Body of pancreas (tissue), 4 donors: ENCODE results near the gene CNTF. TPM values are rescaled to one million over a fixed set of nuclear protein-coding genes. Genes with fewer than 3 reads are reported as not detected.

Experiments
- ATAC-seq: fragments of 150-250 bp; one replicate; pipeline ENCODE4 v1.9.1; 2016
- DNase-seq, 4 donors: peaks; one replicate each; pipeline ENCODE4 v3.0.0-alpha.2; 2019
- H3K27ac ChIP-seq, 4 donors: fragments of 200-600 bp; sonication (generic); 1 replicate in 3 of 4; 2 replicates in 1 of 4; pipeline versions ENCODE4 v1.5.1 to v1.6.1; 2016 to 2019; ENCODE audit warnings: mild to moderate bottlenecking in 1 of 4, mixed read lengths in 1 of 4, moderate library complexity in 1 of 4
- H3K27me3 ChIP-seq, 2 donors: fragments of 200-600 bp; sonication (generic); one replicate each; pipeline ENCODE4 v1.6.0; 2016; ENCODE audit warnings: mild to moderate bottlenecking in 1 of 2
- H3K36me3 ChIP-seq, 2 donors: fragments of 200-600 bp; sonication (generic); replicated peaks in 1 of 2; 2 replicates each; pipeline ENCODE4 v1.5.1; 2016; ENCODE audit warnings: low read depth in 2 of 2; ENCODE audit not compliant: insufficient read depth in 1 of 2
- H3K4me1 ChIP-seq: fragments of 200-600 bp; sonication (generic); one replicate; pipeline ENCODE4 v1.6.0; 2016
- H3K4me3 ChIP-seq, 2 donors: fragments of 200-600 bp; sonication (generic); 1 replicate in 1 of 2; 2 replicates in 1 of 2; pipeline ENCODE4 v1.5.1; 2016 to 2019
- H3K9me3 ChIP-seq, 3 donors: fragments of 200-600 bp; sonication (generic); 1 replicate in 2 of 3; 2 replicates in 1 of 3; pipeline ENCODE4 v1.5.1; 2016
- CTCF ChIP-seq, 7 experiments: fragments of 450-650 bp in 4 of 7; fragments of 200-600 bp in 3 of 7; sonication (generic) in 3 of 7; IDR thresholded peaks; one replicate each; pipeline ENCODE4 v1.5.1; 2016 to 2019; ENCODE audit warnings: antibody characterized with exemption in 7 of 7
- POLR2A ChIP-seq, 3 donors: fragments of 450-650 bp; IDR thresholded peaks; one replicate each; pipeline ENCODE4 v1.6.1; 2016; ENCODE audit warnings: antibody characterized with exemption in 3 of 3, mild to moderate bottlenecking in 2 of 3
- WGBS, 2 donors: methylation state at CpG; one replicate each; pipeline ENCODE4 v1.1.5; 2017; 5-methylcytosine and 5-hydroxymethylcytosine counted together
- intact Hi-C: fragments of 100-400 bp; cut with DNase I; formaldehyde crosslinking; loops from one replicate; pipeline ENCODE4 v1.15.1; 2023
- total RNA-seq, 2 donors: library from RNA; depleted of rRNA; stranded (reverse); fragments of >200 nt; gene quantifications; one replicate each; pipeline ENCODE4 v1.1.0, GENCODE V29; 2016

CNTF gene
- total RNA-seq, 2 donors from 2014 or later = 0.66 to 1.3 TPM

- 22 to 37% methylated on average over 6 of the region's 6 CpGs for whole genome bisulfite sequencing, 2 donors
- H3K4me1 ChIP-seq = peaks cover 27% of the 10 kb centered on the region
- no peak overlapping the region for H3K4me3 ChIP-seq
- DNase-seq (peak in 3 of 4 donors; percentile 29 to 59 (median 58)), ATAC-seq (peak; percentile 36)
- no peaks in the 10 kb centered on the region for H3K36me3 ChIP-seq
- peak overlapping the region; percentile 21 to 61 (median 44) for H3K27ac ChIP-seq
- TF ChIP-seq CTCF (IDR thresholded peaks at IDR 0.05) (no peak), POLR2A (IDR thresholded peaks at IDR 0.05) (no peak)
- H3K9me3 ChIP-seq = no peaks in the 10 kb centered on the region
- H3K27me3 ChIP-seq = no peaks in the 10 kb centered on the region
- intact Hi-C loops = loop anchor here (10.0 kb wide), 1 partner anchor 113 kb away; no protein-coding TSS in a partner anchor
Measured at GRCh38 chr11:58671983-58672633, 49.6 kb downstream of the CNTF start.

GRCh38 chr11:58674609-58675008 is 52.1 kb downstream of the CNTF start:
- H3K36me3 ChIP-seq = no peaks in the 10 kb centered on the region
- WGBS, 2 donors = 29 to 43% methylated on average over 12 of the region's 12 CpGs
- H3K27me3 ChIP-seq = no peaks in the 10 kb centered on the region
- intact Hi-C loops = loop anchor here (10.0 kb wide), 1 partner anchor 110 kb away; no protein-coding TSS in a partner anchor
- peaks cover 27% of the 10 kb centered on the region for H3K4me1 ChIP-seq
- peak; percentile 71 to 85 (median 82) for DNase-seq
- H3K27ac ChIP-seq = peak overlapping the region in 3 of 4 donors; percentile 43 to 81 (median 71)
- H3K4me3 ChIP-seq = no peak overlapping the region
- no peaks in the 10 kb centered on the region for H3K9me3 ChIP-seq
- TF ChIP-seq CTCF (IDR thresholded peaks at IDR 0.05) (no peak), POLR2A (IDR thresholded peaks at IDR 0.05) (peak in 2 of 3 donors; percentile 39 to 41)
- peak; percentile 90 for ATAC-seq

Other genes starting within 250 kb of the CNTF start
- not detected for gene OR5B3, start 215.8 kb upstream of the CNTF start, total RNA-seq
- not detected for gene OR5B2, start 194.5 kb upstream of the CNTF start, total RNA-seq
- not detected for gene OR5B12, start 180.4 kb upstream of the CNTF start, total RNA-seq
- gene OR5B21, start 114.6 kb upstream of the CNTF start, total RNA-seq = not detected
- gene LPXN, start 46.8 kb upstream of the CNTF start, total RNA-seq = 1 to 10 TPM; 5.7 to 6.3 TPM
- 10 to 100 TPM; 25.4 to 25.7 TPM for gene ZFP91, start 43.6 kb upstream of the CNTF start, total RNA-seq
- gene GLYAT, start 109.3 kb downstream of the CNTF start, total RNA-seq = under 1 TPM in 1 of 2 donors, not detected in 1; 0.99 TPM
- gene GLYATL2, start 222.0 kb downstream of the CNTF start, total RNA-seq = not detected